Brain pericyte (primary cell): ENCODE results near the gene SBF1.
"Not testable (repeated sequence)": the region's sequence is repeated elsewhere in the genome, so short reads cannot be mapped to it uniquely, and the experiment has no call there.

ENCODE experiments used
- DNase-seq: peaks from one replicate; pipeline ENCODE4 v3.0.0-alpha.2; 2012; ENCODE audit warnings: low read depth, low spot score

The SBF1 gene

DNA sequence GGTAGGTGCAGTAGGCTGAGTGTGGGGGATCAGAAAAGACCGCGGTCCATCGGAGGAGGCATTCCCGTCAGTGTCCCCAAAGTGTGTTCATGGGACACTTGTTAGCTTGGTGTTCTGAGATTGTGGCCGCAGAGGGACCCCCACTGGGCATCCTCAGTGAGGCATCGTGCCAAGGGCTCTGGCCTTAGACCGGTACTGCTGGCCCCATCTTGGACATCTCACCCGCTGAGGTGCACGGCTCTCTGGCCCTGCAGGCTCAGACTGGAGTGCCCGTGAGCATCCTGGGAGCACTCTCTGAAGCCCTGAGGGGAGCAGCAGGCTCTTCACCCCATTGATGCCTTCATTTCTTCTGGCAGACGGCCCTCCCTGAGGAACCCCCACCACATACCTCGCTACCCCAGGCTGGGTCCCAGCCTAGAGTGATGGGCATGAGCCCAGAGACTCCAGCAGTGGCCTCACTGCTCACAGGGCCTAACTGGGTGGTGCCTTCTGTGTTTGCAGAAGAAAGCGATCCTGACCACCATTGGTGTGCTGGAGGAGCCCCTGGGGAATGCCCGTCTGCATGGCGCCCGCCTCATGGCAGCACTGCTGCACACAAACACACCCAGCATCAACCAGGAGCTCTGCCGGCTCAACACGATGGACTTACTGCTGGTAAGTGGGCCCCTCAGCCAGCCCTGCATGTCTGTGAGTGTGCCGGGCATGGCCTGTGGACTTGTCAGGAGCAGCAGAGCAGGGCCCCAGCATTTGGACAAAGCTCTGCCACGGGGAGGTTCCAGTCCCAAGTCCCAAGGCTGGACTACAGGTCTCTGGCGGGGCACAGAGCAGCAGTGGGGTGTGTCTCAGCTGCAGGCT lies 51.6 kb downstream of the SBF1 start:
- no peak for DNase-seq

GRCh38 chr22:50422046-50422445 lies 52.8 kb downstream of the SBF1 start:
- no peak for DNase-seq

DNA sequence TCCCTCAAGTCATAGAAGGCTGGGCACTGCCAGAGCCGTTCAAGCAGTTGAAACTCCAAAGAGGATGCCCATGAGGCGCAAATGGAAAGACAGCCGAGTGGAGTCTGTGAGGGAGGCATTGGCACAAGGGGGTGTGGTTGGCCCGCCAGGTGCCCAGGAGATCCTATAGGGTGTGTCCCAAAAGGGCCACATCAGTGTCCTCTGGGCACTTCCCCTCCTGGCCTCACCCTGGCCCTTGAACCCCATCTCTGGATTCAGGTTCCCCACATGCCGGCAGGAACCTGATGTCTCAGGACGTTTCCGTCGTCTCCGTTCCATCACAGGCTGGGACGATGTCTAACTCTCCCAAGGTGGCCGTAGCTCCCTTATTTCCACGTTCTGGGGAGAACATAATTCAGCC lies 54.3 kb downstream of the SBF1 start:
- no peak for DNase-seq

DNA sequence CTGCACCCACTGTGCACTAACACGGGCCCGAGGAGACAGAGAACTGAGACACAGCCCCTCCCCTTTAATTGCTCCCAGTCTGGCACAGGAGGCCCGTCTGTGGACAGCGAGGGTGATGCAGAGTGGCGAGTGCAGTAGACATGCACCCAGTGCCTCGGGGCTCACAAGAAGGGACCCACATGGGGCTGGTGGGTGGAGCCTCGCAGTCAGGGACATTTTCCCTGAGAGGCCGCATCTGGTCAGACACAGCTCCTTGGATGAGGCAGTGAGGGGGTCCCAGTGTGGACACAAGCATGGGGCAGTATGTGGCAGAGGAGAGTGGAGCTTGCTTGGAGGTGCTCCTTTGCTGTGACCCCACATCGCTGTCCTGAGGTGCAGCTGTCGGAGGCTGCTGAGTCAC lies 54.8 kb downstream of the SBF1 start:
- DNase-seq, result no peak

DNA sequence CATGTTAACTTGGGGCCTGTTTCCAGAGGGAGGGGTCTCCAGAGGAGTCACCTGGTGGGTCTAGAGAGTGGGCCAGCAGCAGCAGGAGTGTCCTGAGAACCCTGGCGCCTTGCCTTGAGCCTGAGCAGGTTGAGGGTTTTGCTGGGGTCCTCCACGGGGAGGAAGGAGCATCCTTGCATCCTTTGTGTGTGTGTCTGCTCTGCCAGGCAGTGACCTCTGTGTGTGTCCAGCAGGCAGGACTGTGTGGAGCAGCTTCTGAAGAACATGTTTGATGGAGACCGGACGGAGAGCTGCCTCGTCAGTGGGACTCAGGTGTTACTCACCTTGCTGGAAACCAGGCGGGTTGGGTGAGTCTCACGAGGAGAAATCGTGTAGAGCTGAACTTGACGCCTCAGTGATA lies 55.7 kb downstream of the SBF1 start:
- DNase-seq, result no peak

DNA sequence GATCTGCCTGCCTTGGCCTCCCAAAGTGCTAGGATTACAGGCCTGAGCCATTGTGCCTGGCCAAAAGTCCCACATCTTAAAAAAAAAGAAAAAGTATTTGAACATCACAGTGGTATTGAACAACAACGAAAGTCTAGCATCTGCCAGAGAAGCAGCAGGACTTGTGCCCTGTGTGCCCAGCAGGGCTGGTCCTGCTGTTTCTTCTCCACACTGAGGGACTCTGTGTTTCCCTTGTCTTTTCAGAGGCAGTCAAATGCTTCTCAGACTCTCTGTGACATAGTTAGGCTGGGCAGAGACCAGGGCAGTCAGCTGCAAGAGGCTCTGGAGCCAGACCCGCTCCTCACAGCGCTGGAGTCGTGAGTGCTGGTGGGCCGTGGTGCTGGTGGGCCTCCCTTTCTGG lies 56.2 kb downstream of the SBF1 start:
- DNase-seq, result no peak

GRCh38 chr22:50417411-50418210 lies 57.2 kb downstream of the SBF1 start:
- DNase-seq, result no peak

- no peak for DNase-seq
Observed at GRCh38 chr22:50416996-50417395, 57.8 kb downstream of the SBF1 start.

DNA sequence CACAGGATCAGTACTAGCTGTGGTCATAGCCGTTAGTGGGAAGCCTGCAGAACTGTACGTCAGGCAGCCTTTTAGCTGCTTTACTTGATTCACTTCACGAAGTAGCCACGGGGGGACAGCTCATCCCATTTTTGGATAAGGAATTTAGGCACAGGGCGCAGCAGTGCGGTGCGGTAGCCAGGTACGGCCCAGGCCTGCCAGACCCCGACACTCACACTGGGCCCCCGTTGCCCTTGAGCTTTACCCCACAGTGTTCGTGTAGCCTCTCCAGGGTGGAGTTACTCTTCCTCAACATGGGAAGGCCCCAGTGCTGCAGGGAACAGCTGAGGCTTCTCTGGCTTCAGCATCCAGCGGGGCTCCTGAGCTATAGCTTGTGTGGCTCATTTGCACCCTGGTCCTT lies 59.4 kb downstream of the SBF1 start:
- no peak for DNase-seq

GRCh38 chr22:50414476-50415248 lies 60.2 kb downstream of the SBF1 start:
- no peak for DNase-seq

- DNase-seq, result not testable (repeated sequence)
Observed at GRCh38 chr22:50408954-50409353, 65.9 kb downstream of the SBF1 start.

GRCh38 chr22:50408311-50408710 lies 66.5 kb downstream of the SBF1 start:
- no peak for DNase-seq

DNA sequence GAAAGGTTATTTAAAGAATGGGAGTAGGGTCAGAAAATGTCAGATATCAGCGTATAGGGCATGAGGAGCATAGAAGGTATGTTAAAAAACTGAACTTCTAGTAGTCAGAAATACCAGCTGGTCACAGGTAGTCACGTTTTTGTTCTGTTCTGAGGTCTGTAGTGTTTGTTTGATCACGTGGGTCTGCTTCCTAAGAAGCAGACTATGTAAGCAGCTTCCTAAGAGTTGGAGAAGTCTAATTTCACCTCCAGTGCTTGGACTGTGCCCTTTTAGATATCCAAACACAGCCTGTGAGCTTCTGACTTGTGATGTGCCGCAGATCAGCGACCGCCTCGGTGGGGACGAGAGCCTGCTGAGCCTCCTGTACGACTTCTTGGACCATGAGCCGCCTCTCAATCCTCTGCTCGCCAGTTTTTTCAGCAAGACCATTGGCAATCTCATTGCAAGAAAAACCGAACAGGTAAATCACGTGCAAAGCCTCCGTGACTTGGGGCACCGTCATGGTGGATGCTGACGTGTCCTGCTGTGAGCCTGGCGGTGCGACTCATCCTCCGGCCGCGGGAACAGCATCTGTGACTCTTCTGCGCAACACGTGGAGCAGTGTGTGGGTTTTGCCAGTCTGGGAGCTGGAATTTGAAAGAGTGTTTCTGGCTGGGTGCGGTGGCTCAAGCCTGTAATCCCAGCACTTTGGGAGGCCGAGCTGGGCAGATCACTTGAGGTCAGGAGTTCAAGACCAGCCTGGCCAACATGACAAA lies 68.2 kb downstream of the SBF1 start:
- DNase-seq, result no peak

DNA sequence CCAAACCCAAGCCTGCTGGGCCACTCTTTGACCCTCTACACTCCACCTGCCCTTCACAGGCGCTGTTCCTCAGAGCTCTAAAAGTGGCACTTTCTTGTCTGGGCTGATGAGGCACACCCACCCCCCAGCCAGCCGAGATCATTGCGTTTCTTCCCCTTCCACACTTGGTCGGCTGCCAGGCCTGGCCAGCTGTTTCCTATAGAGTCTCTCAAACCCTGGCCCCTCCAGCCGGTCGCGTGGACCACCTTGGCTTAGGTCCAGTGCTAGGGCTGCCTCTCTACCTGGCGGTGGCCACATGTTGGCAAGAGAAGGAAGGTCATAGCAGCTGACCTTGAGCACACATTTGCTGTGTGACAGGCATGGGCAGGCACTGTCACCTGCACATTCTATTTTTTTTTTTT lies 71.1 kb downstream of the SBF1 start:
- no peak for DNase-seq

DNA sequence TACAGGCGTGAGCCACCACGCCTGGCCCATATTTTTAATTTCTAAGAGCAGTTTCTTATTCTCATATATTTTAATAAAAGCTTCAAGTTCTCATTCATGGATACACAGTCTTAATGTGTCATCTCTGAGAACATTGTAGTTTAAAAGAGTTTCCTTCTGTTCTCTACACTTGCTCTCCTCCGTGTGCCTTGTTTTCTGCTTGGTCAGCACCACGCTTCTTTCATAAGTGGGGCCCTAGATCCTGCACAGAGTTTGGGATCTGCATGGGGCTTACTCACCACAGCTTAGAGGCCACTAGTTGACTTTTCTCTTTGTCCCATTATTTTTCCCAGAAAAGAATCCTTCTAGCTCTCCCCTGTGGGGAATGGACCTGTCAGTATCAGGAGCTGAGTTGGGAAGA lies 72.9 kb downstream of the SBF1 start:
- DNase-seq, result no peak

DNA sequence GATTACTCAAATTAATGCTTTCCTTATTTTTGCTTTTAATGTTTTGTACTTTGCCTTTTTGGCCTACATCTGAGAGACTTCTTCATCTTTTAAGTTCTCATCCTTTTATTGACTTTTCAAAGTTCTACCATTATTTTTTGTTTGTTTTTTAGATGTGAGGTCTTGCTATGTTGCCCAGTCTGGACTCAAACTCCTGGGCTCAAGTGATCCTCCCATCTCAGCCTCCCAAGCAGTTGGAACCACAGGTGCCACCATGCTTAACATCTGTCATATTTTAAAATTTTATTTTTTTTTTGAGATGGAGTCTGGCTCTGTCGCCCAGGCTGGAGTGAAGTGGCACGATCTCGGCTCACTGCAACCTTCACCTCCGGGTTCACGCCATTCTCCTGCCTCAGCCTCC lies 73.9 kb downstream of the SBF1 start:
- no peak for DNase-seq

DNA sequence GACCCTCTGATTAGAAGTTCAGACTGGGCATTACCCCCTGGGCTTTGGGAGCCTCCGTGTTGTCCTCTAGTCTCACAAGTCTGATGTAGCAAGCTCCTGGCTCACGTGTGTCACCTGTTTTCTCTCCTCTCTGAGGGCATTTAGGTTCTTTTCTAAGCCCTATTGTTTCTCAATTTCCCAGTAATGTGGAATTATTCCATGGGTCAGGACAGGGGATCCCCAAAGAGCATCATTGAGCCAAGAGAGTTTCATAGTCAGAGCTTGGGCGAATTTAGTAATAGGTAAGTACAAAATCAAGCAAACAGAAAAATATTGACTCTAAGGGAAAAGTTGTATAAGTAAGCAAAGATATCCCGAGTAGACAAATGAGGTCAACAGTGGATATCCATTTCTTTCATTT lies 74.4 kb downstream of the SBF1 start:
- DNase-seq, result no peak

DNA sequence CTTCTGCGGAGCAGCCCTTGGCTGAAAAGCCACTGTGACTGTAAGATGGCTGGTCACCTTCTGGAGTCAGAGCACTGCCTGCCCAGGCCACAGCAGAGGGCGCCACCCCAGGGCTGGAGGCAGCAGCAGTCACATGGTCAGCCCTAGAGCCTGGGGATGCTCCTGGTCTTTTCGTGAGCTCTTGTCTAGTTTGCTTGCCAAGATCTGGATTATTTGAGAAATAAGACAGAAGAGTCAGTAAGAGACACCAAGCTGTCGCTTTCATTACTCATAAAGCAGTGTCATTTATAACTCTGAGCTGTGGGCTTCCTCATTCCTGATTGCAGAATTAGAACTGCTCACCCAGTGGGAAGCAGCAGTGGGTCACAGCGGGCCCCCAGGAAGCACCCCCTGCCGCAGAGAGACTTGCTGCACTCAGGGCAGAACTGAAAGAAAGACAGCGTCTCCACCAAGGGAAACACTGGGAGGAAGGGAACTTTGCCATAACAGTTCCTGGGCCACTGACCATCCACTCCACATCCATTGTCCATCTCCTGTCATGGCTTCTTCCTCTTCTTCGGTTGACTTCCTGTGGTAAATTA lies 75.0 kb downstream of the SBF1 start:
- no peak for DNase-seq

GRCh38 chr22:50398831-50399648 lies 75.8 kb downstream of the SBF1 start:
- no peak for DNase-seq

GRCh38 chr22:50397371-50398060 lies 77.3 kb downstream of the SBF1 start:
- DNase-seq, result not testable (repeated sequence)
